SK-N-MC (cell line): Measurements from ENCODE around the gene ALOX12B.

ENCODE experiments used
- EZH2 ChIP-seq: fragments of 200-600 bp; sonication (generic); IDR thresholded peaks from one replicate; pipeline ENCODE4 v1.6.1; 2017; ENCODE audit warnings: antibody characterized with exemption
- POLR2AphosphoS5 ChIP-seq: IDR thresholded peaks from 2 replicates; pipeline ENCODE4 v1.6.1; 2012; ENCODE audit warnings: mild to moderate bottlenecking, low read depth, low read length, borderline replicate concordance

DNA sequence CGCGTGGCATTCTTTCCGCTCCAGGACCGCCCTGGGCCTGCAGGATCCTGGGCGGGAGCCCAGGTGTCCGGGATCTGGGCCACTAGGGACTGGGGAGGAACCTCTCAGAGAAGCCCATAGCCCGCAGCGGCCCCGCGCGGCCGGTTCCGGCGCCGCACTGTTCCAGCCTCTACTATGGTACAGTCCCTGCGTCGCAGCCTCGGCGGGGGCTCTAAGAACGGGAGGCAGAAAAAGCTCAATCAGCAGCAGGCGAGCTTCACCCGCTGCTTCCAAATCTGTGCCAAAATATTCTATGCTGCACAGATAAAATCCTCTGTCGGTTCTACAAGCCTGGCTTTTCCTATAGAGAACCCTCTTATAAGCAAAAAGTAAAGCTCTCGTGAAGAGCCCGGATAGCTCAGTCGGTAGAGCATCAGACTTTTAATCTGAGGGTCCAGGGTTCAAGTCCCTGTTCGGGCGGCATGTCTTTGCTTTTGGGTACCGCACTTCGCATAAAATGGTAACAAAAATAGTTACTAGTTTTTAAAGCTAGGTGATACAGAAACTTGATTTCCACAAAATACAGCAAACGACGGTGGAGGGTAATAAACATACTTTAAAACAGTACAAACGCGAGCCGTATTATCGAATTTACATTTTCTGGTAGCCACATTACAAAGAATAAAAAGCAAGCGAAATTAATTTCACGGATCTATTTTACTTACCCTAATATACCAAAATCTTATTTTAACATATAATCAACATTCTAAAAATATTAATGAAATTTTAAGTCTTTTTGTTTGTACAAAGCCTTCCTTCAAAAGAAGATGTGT, 31.5 kb upstream of the ALOX12B start:
- TF ChIP-seq EZH2 = no peak
- TF ChIP-seq POLR2AphosphoS5 = no peak
